Fibroblast of lung (primary cell): ENCODE results near the gene ATXN1L.

Experiments
- CTCF ChIP-seq, 2 donors: IDR thresholded peaks in 1 of 2; conservative IDR thresholded peaks in 1 of 2; 1 replicate in 1 of 2; 2 replicates in 1 of 2; pipeline ENCODE4 v1.5.1; 2011 to 2012; ENCODE audit warnings: low read length in 2 of 2, control low read depth in 1 of 2, inconsistent platforms in 1 of 2, low read depth in 1 of 2, mild to moderate bottlenecking in 1 of 2
- EZH2 ChIP-seq: IDR thresholded peaks from 2 replicates; pipeline ENCODE4 v1.5.1; 2012; ENCODE audit warnings: low read length, control low read depth, mild to moderate bottlenecking; ENCODE audit errors: missing control alignments

- peak in 1 of 2 donors; percentile 31 for TF ChIP-seq CTCF (conservative IDR thresholded peaks at IDR 0.05 in 1 of 2, IDR thresholded peaks at IDR 0.05 in 1 of 2; ENCODE audit: low read depth in 1 of 2, low read length in 2 of 2)
- TF ChIP-seq EZH2: no peak
These were observed 37.5 kb downstream of the ATXN1L start for GRCh38 chr16:71883168-71883848.
